SK-N-SH treated with all-trans-retinoic acid at 6 μM for 48 hours (cell line): ENCODE data around the gene HADHB.

Experiments
- ATAC-seq: fragments of 200-7000 bp; cut with Tn5 transposase; 3 replicates; pipeline ENCODE4 v1.9.1; 2020; ENCODE audit warnings: mild to moderate bottlenecking, moderate library complexity
- ARNTL ChIP-seq: fragments of 450-650 bp; formaldehyde crosslinking; IDR thresholded peaks from 2 replicates; pipeline ENCODE4 v1.5.0; 2020; ENCODE audit warnings: low read depth, mild to moderate bottlenecking, moderate library complexity, borderline replicate concordance
- CSDC2 ChIP-seq: fragments of 250-450 bp; sonication (Bioruptor Pico); IDR thresholded peaks from 2 replicates; pipeline ENCODE4 v1.5.0; 2020; ENCODE audit warnings: mild to moderate bottlenecking, moderate library complexity
- ESRRG ChIP-seq: fragments of 250-450 bp; sonication (Bioruptor Pico); IDR thresholded peaks from 2 replicates; pipeline ENCODE4 v1.6.1; 2021; ENCODE audit warnings: mild to moderate bottlenecking
- GLIS3 ChIP-seq: fragments of 250-450 bp; sonication (Bioruptor Pico); IDR thresholded peaks from 2 replicates; pipeline ENCODE4 v1.5.0; 2020; ENCODE audit warnings: mild to moderate bottlenecking, moderate library complexity
- ISL1 ChIP-seq: fragments of 250-450 bp; sonication (Bioruptor Pico); IDR thresholded peaks from 2 replicates; pipeline ENCODE4 v2.1.2; 2022; ENCODE audit warnings: mild to moderate bottlenecking, moderate library complexity
- OSR1 ChIP-seq: fragments of 250-450 bp; sonication (Bioruptor Pico); IDR thresholded peaks from 2 replicates; pipeline ENCODE4 v1.8.0; 2022; ENCODE audit warnings: moderate library complexity, mild to moderate bottlenecking, inconsistent platforms
- PPARA ChIP-seq: fragments of 250-450 bp; sonication (Bioruptor Pico); IDR thresholded peaks from 2 replicates; pipeline ENCODE4 v1.5.0; 2020; ENCODE audit warnings: mild to moderate bottlenecking, borderline replicate concordance
- RARB ChIP-seq: fragments of 250-450 bp; sonication (Bioruptor Pico); IDR thresholded peaks from 2 replicates; pipeline ENCODE4 v1.8.0; 2021; ENCODE audit warnings: mild to moderate bottlenecking, moderate library complexity
- SNAI2 ChIP-seq: fragments of 250-450 bp; sonication (Bioruptor Pico); IDR thresholded peaks from 2 replicates; pipeline ENCODE4 v1.5.0; 2020; ENCODE audit warnings: mild to moderate bottlenecking, moderate library complexity
- TCF4 ChIP-seq: fragments of 250-450 bp; sonication (Bioruptor Pico); IDR thresholded peaks from 2 replicates; pipeline ENCODE4 v1.8.0; 2021; ENCODE audit warnings: mild to moderate bottlenecking, moderate library complexity, borderline replicate concordance
- TOX ChIP-seq: fragments of 250-450 bp; sonication (Bioruptor Pico); IDR thresholded peaks from 2 replicates; pipeline ENCODE4 v1.8.0; 2021; ENCODE audit warnings: mild to moderate bottlenecking, moderate library complexity, borderline replicate concordance
- ZC3H10 ChIP-seq: fragments of 250-450 bp; sonication (Bioruptor Pico); IDR thresholded peaks from 2 replicates; pipeline ENCODE4 v1.5.1; 2021; ENCODE audit warnings: mild to moderate bottlenecking, moderate library complexity
- ZFP3 ChIP-seq: fragments of 250-450 bp; sonication (Bioruptor Pico); IDR thresholded peaks from 2 replicates; pipeline ENCODE4 v1.5.0; 2020; ENCODE audit warnings: mild to moderate bottlenecking, moderate library complexity
- ZFP30 ChIP-seq: fragments of 450-650 bp; formaldehyde crosslinking; IDR thresholded peaks from 2 replicates; pipeline ENCODE4 v1.5.0; 2022; ENCODE audit warnings: mild to moderate bottlenecking, moderate library complexity
- ZNF565 ChIP-seq: fragments of 450-650 bp; formaldehyde crosslinking; conservative IDR thresholded peaks from 2 replicates; pipeline ENCODE4 v1.5.0; 2020; ENCODE audit warnings: low read depth, mild to moderate bottlenecking, moderate library complexity
- ZNF70 ChIP-seq: fragments of 450-650 bp; formaldehyde crosslinking; IDR thresholded peaks from 2 replicates; pipeline ENCODE4 v1.5.0; 2020; ENCODE audit warnings: mild to moderate bottlenecking, moderate library complexity
- ZNF8 ChIP-seq: fragments of 450-650 bp; formaldehyde crosslinking; IDR thresholded peaks from 2 replicates; pipeline ENCODE4 v1.5.0; 2020; ENCODE audit warnings: mild to moderate bottlenecking, moderate library complexity
- TF ChIP-seq, protein P1 (sequence below): fragments of 250-450 bp; sonication (Bioruptor Pico); IDR thresholded peaks from 2 replicates; pipeline ENCODE4 v1.5.1; 2020; ENCODE audit warnings: low read depth, mild to moderate bottlenecking, moderate library complexity
- TF ChIP-seq, protein P2 (sequence below): fragments of 250-450 bp; sonication (Bioruptor Pico); IDR thresholded peaks from 2 replicates; pipeline ENCODE4 v1.8.0; 2020; ENCODE audit warnings: mild to moderate bottlenecking, moderate library complexity, borderline replicate concordance
- TF ChIP-seq, protein P3 (sequence below): fragments of 250-450 bp; sonication (Bioruptor Pico); IDR thresholded peaks from 2 replicates; pipeline ENCODE4 v1.5.0; 2020; ENCODE audit warnings: mild to moderate bottlenecking, moderate library complexity
- TF ChIP-seq, protein P4 (sequence below): fragments of 250-450 bp; sonication (Bioruptor Pico); IDR thresholded peaks from 2 replicates; pipeline ENCODE4 v1.8.0; 2021; ENCODE audit warnings: low read depth, mild to moderate bottlenecking, moderate library complexity, borderline replicate concordance

The HADHB gene

DNA sequence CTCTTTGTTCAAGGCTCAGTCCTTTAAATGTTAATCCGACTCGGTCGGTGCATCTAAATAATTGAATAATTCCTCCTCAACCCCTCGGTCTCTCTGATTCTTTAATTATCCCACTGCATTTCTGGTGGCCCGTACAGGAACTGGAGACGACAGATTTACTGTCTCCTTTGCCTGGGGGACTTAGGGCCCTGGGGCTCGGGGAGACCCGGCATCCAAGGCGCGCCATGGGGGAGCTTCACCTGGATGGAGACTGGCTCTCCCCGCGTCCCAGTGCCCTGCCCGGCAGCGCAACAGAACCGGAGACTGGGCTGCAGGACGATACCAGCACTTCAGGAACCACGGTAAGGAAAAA lies 53.5 kb downstream of the HADHB start:
- TF ChIP-seq OSR1 (CRISPR knock-in tag) (no peak), ESRRG (CRISPR knock-in tag) (no peak), SNAI2 (no peak)
- no peak for ATAC-seq

DNA sequence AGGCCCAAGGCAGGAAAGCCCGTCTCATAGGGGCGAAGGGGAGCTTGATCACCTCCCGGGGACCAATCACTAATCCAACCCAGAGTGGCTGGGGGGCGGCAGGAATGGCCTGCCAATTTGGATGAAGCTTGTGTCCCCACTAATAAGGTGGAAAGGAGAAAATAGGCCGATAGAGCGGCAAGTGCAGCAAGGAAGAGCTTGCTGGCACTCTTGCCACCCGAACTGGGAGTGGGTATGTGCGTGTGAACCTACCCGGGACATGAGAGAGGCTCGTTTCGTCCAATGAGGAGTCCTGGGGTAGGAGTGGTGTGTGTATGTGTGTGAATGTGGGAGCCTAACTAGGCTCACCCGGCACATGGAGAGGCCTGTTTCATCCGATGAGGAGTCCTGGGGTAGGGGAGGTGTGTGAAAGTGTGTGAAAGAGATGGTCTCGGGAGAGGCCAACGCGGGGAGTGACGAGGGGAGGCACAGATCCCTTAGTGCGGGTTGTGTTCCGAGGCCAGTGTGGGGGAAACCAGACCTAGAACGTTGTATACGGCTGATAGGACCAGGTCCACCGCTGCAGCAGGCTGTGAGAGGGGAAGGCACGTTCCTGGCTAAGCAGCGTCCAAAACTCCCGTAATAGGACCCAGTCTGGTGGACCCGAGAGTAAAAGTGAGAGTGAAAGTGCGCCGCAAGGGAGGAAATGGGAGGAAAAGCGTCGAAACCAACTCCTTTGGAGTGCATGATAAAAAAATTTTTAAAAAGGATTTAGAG lies 54.1 kb downstream of the HADHB start:
- TF ChIP-seq PPARA (CRISPR knock-in tag), result no peak
- ATAC-seq, result no peak

DNA sequence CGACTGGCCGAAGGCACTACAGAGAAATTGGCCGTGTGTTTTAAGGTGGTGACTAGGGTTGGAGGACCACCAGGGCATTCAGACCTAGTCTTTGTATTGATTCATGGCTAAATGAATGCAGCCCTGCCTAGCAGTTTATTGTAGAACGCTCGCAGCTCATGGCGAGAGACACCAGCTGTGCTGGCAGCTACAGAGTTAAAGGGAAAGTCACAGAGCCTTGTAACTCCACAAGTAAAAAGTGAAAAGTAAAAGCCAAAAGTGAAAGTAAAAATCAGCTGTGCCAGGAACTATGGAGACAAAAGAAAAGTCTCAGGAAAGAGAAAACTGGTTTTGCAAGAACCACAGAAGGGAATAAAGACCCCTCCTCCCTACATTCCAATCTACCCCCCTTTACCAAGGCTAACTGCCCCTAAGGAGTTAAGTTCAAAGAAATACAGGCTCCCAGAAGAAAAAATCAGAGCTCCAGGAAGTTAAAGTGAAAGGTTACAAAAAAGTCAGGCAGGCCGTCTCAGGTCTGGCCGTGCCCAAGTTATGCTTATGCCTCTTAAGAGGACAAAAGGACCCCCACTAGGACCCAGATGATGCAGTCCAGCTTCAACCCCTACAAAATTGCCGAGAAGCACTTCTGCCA lies 54.8 kb downstream of the HADHB start:
- TF ChIP-seq GLIS3 (CRISPR knock-in tag), result no peak
- no peak for TF ChIP-seq ZNF70 (CRISPR knock-in tag)
- no peak for TF ChIP-seq ISL1 (CRISPR knock-in tag)
- TF ChIP-seq, protein P1, sequence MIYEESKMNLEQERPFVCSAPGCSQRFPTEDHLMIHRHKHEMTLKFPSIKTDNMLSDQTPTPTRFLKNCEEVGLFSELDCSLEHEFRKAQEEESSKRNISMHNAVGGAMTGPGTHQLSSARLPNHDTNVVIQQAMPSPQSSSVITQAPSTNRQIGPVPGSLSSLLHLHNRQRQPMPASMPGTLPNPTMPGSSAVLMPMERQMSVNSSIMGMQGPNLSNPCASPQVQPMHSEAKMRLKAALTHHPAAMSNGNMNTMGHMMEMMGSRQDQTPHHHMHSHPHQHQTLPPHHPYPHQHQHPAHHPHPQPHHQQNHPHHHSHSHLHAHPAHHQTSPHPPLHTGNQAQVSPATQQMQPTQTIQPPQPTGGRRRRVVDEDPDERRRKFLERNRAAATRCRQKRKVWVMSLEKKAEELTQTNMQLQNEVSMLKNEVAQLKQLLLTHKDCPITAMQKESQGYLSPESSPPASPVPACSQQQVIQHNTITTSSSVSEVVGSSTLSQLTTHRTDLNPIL, result no peak
- no peak for TF ChIP-seq TCF4 (CRISPR knock-in tag)
- TF ChIP-seq, protein P2, sequence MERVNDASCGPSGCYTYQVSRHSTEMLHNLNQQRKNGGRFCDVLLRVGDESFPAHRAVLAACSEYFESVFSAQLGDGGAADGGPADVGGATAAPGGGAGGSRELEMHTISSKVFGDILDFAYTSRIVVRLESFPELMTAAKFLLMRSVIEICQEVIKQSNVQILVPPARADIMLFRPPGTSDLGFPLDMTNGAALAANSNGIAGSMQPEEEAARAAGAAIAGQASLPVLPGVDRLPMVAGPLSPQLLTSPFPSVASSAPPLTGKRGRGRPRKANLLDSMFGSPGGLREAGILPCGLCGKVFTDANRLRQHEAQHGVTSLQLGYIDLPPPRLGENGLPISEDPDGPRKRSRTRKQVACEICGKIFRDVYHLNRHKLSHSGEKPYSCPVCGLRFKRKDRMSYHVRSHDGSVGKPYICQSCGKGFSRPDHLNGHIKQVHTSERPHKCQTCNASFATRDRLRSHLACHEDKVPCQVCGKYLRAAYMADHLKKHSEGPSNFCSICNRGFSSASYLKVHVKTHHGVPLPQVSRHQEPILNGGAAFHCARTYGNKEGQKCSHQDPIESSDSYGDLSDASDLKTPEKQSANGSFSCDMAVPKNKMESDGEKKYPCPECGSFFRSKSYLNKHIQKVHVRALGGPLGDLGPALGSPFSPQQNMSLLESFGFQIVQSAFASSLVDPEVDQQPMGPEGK (CRISPR knock-in tag), result no peak
- TF ChIP-seq ZFP30, result no peak
- TF ChIP-seq ZNF565, result no peak
- TF ChIP-seq, protein P3, sequence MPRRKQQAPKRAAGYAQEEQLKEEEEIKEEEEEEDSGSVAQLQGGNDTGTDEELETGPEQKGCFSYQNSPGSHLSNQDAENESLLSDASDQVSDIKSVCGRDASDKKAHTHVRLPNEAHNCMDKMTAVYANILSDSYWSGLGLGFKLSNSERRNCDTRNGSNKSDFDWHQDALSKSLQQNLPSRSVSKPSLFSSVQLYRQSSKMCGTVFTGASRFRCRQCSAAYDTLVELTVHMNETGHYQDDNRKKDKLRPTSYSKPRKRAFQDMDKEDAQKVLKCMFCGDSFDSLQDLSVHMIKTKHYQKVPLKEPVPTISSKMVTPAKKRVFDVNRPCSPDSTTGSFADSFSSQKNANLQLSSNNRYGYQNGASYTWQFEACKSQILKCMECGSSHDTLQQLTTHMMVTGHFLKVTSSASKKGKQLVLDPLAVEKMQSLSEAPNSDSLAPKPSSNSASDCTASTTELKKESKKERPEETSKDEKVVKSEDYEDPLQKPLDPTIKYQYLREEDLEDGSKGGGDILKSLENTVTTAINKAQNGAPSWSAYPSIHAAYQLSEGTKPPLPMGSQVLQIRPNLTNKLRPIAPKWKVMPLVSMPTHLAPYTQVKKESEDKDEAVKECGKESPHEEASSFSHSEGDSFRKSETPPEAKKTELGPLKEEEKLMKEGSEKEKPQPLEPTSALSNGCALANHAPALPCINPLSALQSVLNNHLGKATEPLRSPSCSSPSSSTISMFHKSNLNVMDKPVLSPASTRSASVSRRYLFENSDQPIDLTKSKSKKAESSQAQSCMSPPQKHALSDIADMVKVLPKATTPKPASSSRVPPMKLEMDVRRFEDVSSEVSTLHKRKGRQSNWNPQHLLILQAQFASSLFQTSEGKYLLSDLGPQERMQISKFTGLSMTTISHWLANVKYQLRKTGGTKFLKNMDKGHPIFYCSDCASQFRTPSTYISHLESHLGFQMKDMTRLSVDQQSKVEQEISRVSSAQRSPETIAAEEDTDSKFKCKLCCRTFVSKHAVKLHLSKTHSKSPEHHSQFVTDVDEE (CRISPR knock-in tag), result no peak
- no peak for TF ChIP-seq RARB (CRISPR knock-in tag)
- no peak for TF ChIP-seq TOX
- TF ChIP-seq ESRRG (CRISPR knock-in tag), result no peak
- no peak for TF ChIP-seq CSDC2 (CRISPR knock-in tag)
- TF ChIP-seq SNAI2, result no peak
- no peak for TF ChIP-seq ZC3H10 (CRISPR knock-in tag)
- TF ChIP-seq ZNF8, result no peak
- TF ChIP-seq ZFP3 (CRISPR knock-in tag), result no peak
- no peak for TF ChIP-seq ARNTL (CRISPR knock-in tag)
- TF ChIP-seq, protein P4, sequence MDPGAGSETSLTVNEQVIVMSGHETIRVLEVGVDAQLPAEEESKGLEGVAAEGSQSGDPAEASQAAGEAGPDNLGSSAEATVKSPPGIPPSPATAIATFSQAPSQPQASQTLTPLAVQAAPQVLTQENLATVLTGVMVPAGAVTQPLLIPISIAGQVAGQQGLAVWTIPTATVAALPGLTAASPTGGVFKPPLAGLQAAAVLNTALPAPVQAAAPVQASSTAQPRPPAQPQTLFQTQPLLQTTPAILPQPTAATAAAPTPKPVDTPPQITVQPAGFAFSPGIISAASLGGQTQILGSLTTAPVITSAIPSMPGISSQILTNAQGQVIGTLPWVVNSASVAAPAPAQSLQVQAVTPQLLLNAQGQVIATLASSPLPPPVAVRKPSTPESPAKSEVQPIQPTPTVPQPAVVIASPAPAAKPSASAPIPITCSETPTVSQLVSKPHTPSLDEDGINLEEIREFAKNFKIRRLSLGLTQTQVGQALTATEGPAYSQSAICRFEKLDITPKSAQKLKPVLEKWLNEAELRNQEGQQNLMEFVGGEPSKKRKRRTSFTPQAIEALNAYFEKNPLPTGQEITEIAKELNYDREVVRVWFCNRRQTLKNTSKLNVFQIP (CRISPR knock-in tag), result no peak
- TF ChIP-seq OSR1 (CRISPR knock-in tag), result no peak

DNA sequence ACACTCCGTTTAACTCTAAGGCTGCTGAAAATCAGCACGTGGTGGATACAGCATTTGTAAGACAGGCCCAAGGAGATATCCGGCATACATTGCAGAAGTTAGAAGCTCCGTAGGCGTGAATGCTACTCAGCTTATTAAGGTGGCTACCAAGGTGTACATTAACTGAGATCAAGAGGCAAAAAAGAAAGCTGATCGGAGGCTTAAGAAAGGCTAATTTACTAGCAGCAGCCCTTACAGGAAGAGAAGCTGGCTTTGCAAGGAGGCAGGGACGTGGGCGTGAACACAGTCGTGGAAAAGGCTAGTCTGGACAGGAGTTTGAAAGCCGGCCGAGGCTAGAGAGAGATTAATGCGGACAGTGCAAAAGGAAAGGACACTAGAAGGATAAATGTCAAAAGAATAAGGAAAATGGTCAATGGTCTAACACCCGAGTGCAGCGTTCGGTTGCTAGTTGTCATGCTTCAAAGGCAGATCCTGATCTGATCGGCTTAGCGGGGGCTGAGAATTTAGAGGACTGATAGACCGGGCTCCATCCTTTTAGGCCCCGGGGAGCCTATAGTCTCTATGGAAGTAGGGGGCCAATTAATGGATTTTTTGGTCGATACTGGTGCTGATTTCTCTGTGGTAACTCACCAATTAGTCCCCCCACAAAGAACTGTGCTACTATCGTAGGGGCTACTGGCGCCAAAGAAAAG lies 55.6 kb downstream of the HADHB start:
- no peak for ATAC-seq
- TF ChIP-seq ZNF565 (no peak), PPARA (CRISPR knock-in tag) (no peak), ISL1 (CRISPR knock-in tag) (no peak), ZC3H10 (CRISPR knock-in tag) (no peak), RARB (CRISPR knock-in tag) (no peak), CSDC2 (CRISPR knock-in tag) (no peak), ZNF8 (no peak)

More for the DNA sequence above, 54.8 kb downstream of the HADHB start:
- ATAC-seq, result peak; percentile 70
